LNCAP (cell line): ENCODE measurements around the gene UBB.

Experiments used
- TF ChIP-seq, protein P1 (sequence below): fragments of 450-650 bp; IDR thresholded peaks from 2 replicates; pipeline ENCODE4 v1.5.1; 2017; ENCODE audit warnings: mild to moderate bottlenecking

The UBB gene

DNA sequence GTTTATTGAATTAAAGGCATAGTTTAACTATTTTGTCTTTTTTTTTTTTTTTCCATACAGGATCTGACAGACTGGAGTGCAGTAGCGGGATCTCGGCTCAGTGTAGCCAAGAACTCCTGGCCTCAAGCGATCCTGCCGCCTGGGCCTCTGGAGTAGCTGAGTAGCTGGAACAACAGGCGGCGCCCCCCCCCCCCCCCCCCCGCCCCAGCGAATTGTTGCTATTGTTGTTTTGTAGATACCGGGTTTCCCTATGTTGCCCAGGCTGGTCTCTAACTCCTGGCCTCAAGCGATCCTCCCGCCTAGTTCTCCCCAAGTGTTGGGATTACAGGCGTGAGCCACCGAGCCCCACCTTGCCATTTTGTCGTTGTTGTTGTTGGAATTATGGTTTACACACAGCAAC, 26.3 kb upstream of the UBB start:
- TF ChIP-seq, protein P1, sequence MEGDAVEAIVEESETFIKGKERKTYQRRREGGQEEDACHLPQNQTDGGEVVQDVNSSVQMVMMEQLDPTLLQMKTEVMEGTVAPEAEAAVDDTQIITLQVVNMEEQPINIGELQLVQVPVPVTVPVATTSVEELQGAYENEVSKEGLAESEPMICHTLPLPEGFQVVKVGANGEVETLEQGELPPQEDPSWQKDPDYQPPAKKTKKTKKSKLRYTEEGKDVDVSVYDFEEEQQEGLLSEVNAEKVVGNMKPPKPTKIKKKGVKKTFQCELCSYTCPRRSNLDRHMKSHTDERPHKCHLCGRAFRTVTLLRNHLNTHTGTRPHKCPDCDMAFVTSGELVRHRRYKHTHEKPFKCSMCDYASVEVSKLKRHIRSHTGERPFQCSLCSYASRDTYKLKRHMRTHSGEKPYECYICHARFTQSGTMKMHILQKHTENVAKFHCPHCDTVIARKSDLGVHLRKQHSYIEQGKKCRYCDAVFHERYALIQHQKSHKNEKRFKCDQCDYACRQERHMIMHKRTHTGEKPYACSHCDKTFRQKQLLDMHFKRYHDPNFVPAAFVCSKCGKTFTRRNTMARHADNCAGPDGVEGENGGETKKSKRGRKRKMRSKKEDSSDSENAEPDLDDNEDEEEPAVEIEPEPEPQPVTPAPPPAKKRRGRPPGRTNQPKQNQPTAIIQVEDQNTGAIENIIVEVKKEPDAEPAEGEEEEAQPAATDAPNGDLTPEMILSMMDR: no peak

DNA sequence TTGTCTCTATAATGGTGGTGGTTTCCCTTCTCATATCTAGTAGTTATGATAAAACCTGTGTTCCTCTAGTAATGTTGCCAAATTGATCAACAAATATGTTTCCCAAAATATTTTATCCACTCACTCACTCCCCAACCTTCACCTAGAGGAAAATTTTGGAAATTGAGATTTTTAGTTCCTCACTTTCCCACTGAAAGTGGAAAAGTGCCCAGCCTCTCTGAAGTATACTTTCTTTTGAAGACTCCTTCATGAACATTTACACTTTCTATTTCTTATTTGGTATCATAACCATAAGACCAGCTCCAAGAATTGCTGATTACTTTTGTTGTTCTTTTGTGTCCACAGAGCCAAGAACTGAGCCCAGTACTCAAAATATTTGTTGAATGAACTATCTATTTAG, 22.5 kb upstream of the UBB start:
- TF ChIP-seq, protein P1: no peak

DNA sequence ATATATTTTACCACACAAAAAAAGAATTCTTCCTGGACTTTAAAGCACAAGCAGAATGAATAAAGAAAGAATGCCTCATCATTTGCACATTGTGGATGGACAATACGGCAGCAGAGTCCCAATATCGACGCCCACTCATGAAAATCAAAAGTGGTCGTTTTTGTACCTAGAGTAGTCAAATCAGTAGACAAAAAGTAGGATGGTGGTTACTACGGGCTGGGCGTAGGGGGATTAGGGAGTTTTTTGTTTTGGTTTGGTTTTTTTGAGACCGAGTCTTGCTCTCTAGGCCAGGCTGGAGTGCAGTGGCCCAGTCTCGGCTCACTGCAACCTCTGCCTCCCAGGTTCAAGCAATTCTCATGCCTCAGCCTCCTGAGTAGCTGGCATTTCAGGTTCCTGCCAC, 19.0 kb upstream of the UBB start:
- TF ChIP-seq, protein P1: no peak

DNA sequence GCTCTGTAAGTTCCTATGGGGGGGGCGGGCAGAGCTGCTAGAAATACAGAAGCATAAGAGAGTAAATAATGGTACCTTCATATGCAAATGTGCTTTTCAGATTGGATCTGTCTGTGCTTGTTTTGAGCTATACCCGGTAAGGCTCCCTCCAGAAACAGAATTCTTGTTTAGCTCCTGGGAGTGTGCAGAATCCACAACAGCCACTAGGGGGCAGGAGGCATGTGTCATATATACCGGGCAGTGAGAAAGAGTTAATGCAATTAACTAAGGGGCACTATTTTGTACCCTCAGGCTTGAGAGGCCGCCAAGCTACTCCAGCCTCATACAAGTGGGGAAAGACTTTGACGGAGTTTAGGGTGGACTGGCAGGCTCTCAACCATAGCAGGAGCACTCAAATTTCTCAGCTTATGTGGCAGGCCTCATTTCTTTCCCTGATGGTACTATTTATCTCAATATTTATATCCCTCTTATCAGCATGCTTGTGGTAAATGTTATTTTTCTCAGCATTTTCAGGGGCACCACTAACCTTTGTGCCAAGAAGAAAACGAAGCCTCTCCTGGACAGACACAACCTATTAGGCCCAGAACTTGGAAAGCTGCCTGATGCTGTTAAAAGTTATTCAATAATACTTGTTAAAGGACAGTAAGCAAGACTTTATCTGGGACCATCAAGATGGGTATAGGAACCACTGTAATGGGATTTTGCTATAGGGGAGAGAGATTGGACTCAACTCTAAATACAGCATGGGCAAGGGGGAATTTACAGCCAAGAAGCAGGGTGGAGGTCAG, 16.9 kb upstream of the UBB start:
- TF ChIP-seq, protein P1: peak; percentile 99

DNA sequence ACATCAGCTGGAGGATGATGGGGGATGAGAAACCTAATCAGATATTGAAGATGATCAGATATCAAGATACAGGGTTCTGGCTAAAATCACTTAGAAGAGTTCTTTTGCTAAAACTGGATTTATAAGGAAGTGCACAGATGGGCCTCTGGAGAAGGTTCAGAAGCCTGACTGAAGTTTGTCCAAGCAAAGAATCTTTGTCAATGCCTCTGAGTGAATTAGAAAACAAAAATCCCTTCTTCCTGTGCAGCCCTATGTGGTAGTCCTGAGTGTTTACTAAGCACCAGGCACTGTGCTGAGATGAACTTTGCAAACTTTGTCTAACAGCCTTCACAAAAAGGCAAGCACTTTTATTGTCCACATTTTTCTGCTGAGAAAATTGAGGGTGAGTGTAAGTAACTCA, 16.3 kb upstream of the UBB start:
- TF ChIP-seq, protein P1: no peak

DNA sequence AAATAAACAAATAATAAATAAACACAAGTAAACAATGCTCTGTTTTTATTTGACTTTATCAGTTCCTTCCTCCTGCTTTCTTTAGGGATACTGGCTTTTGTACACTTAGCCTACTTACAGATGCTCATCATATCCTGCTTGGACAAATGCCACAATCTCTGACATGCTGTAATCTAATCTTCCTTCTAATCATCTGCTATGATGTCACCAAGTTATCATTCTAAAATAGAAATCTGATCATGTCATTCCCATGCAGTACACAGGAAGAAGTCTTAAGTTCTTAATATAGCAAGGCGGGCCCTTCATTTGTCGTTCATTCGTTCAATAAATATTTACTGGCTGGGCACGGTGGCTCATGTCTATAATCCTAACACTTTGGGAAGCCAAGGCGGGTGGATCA, 9.1 kb upstream of the UBB start:
- TF ChIP-seq, protein P1: no peak

DNA sequence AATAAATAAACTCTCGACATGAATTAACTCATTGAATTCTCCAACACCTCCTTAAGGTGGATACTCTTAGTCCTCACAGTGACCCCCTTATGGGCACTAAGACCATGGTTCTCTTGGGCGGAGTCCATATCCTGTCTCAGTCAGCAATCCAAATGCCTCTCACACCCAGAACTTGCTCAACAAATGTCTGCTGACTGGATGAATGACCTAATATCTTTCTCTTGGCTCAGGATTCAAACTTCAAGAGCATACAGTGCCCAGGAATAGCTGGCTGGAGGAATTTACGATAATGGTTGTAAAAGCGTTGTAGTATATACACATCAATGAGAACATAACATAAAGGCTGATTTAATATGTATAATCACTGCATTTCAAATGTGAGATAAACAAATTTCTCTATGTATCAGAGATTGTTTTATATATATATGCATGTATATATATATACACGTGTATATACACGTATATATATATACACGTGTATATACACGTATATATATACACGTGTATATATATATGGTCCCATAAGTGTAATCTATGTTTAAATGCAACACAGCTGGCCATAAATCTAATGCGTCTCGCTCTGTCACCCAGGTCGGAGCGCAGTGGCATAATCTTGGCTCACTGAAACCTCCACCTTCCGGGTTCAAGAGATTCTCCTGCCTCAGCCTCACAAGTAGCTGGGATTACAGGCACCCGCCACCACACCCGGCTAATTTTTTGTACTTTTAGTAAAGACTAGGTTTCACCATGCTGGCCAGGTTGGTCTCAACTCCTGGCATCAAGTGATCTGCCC, 6.5 kb upstream of the UBB start:
- TF ChIP-seq, protein P1: no peak
